Erythroblast (primary cell): ENCODE measurements around the gene PISD.

Source experiments
- GATA1 ChIP-seq: IDR thresholded peaks from 2 replicates; pipeline ENCODE4 v1.6.1; 2011; ENCODE audit warnings: low read depth, mild to moderate bottlenecking, control low read depth, low read length, moderate library complexity
- POLR2A ChIP-seq: IDR thresholded peaks from 2 replicates; pipeline ENCODE4 v1.6.1; 2011; ENCODE audit warnings: mild to moderate bottlenecking, low read length

DNA sequence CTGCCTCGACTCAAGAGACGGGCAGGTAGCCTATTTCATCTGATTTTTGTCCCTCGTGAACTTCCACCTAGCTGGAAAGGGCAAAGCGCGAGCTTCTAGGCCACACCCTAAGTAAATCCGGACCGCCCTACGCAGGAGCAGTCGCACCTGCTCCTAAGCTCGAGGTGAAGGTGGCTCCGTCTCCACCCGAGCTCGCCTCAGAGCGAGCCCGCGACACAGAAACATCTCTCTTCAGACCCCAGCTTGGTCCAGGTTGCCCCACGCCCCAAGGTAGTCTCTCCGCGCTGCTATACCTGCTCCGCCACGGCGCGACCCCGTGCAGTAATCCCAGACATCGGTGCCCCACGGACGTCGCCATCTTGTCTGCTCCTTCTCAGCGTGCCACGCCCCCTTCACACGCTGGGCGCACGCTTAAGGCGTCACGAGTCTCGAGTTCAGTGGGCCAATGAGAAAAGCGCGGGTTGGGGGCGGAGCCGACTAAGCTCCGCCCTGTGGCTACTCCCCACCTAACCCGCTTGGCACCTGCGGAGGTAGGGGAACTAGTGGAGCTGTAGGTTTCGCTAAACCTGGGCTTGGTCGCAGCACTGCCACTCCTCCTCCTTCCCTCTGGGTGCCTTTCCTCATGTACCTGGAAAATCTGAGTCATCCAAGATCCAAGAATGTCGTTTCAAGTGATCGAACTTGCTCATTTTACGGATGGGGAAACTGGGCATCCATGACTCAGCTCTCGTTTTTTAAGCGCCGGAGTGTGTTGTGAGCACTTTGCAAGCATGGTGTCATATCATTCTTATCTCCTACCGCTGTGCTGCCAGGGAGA lies at the start of gene PISD:
- TF ChIP-seq POLR2A = peak; percentile 95
- TF ChIP-seq GATA1 = no peak
